Measurements from ENCODE around the gene TMEM235. TPM values are rescaled to one million over a fixed set of nuclear protein-coding genes. Genes with fewer than 3 reads are reported as not detected.

Gene TMEM235
- total and polyA plus RNA-seq, 2 donors (not counting 3 experiments of a cell fraction or from before 2014, with no cell fraction given) = 0.04 to 0.38 TPM

- H3K27ac ChIP-seq (ENCODE audit: insufficient read depth, low read depth, low read length) = no peak overlapping the region
- no peak for FAIRE-seq
- H3K4me2 ChIP-seq (ENCODE audit: insufficient read depth, low read length) = no peak overlapping the region
- no peaks in the 10 kb centered on the region for H3K9me1 ChIP-seq (replicated peaks; ENCODE audit: control insufficient read depth, extremely low read depth, insufficient read depth, low read length)
- no peak overlapping the region for H3K4me3 ChIP-seq (replicated peaks in 1 of 3; ENCODE audit: insufficient read depth in 1 of 3, low read depth in 1 of 3, low read length in 3 of 3)
- CTCF ChIA-PET = no interaction called here
- intact Hi-C loops (cut with micrococcal nuclease) = no loop called here
- no peaks in the 10 kb centered on the region for H4K20me1 ChIP-seq (replicated peaks; ENCODE audit: control insufficient read depth, extremely low read depth, insufficient read depth, low read length)
- no peaks in the 10 kb centered on the region for H3K79me2 ChIP-seq (ENCODE audit: control insufficient read depth, insufficient read depth, low read length)
- no peak overlapping the region for H2AFZ ChIP-seq (ENCODE audit: low read depth, low read length)
- TF ChIP-seq FOS (IDR thresholded peaks at IDR 0.05; ENCODE audit: borderline replicate concordance, insufficient read depth, low read length) = no peak
- TF ChIP-seq CTCF (IDR thresholded peaks at IDR 0.05; ENCODE audit: extremely low read depth in 1 of 2, insufficient read depth in 1 of 2, low read depth in 1 of 2, low read length in 2 of 2) = no peak
- TF ChIP-seq POLR2AphosphoS5 (IDR thresholded peaks at IDR 0.05; ENCODE audit: insufficient read depth, low read depth, low read length) = no peak
- TF ChIP-seq MAX (IDR thresholded peaks at IDR 0.05; ENCODE audit: insufficient read depth, insufficient read length) = no peak
- TF ChIP-seq MYC (IDR thresholded peaks at IDR 0.05; ENCODE audit: low read depth, low read length) = no peak
- no peak for TF ChIP-seq EZH2 (IDR thresholded peaks at IDR 0.05; ENCODE audit: borderline replicate concordance, low read depth, low read length, severe bottlenecking)
- no peak for TF ChIP-seq POLR2A (IDR thresholded peaks at IDR 0.05; ENCODE audit: low read depth, low read length)
- no peak for TF ChIP-seq GATA2 (IDR thresholded peaks at IDR 0.05; ENCODE audit: insufficient read depth, insufficient read length, low read depth, low read length)
- TF ChIP-seq JUN (IDR thresholded peaks at IDR 0.05; ENCODE audit: borderline replicate concordance, insufficient read depth, insufficient read length, low read depth) = no peak
- no peaks in the 10 kb centered on the region for H3K9me3 ChIP-seq (replicated peaks; ENCODE audit: control insufficient read depth, insufficient read depth, low read length)
- no peak for DNase-seq (ENCODE audit: low read depth, low spot score)
- H3K4me1 ChIP-seq (ENCODE audit: control insufficient read depth, extremely low read depth, insufficient read depth, low read length) = peaks cover 3% of the 10 kb centered on the region
- POLR2A ChIA-PET = no interaction called here
- H3K36me3 ChIP-seq (ENCODE audit: control insufficient read depth in 2 of 2, extremely low read depth in 1 of 2, insufficient read depth in 2 of 2, low read length in 2 of 2) = no peaks in the 10 kb centered on the region
- BruUV-seq (replicated peaks) = no TSS peak
- H3K9ac ChIP-seq (replicated peaks; ENCODE audit: extremely low read depth, insufficient read depth, low read length) = no peak overlapping the region
- dilution Hi-C loops (cut with MboI; ENCODE audit: extremely low pct_ligation_motif_present, low sequenced_read_pairs) = no loop called here
- H3K27me3 ChIP-seq (ENCODE audit: control insufficient read depth in 2 of 2, insufficient read depth in 2 of 2, low read length in 2 of 2) = no peaks in the 10 kb centered on the region
Measured at GRCh38 chr17:78238823-78239488, 7.5 kb downstream of the TMEM235 start.
